Measurements from ENCODE around the gene PIK3AP1. TPM values are rescaled to one million over a fixed set of nuclear protein-coding genes. Genes with fewer than 3 reads are reported as not detected.

PIK3AP1 gene
- total and polyA plus RNA-seq, 2 experiments from 2014 or later: not detected

DNA sequence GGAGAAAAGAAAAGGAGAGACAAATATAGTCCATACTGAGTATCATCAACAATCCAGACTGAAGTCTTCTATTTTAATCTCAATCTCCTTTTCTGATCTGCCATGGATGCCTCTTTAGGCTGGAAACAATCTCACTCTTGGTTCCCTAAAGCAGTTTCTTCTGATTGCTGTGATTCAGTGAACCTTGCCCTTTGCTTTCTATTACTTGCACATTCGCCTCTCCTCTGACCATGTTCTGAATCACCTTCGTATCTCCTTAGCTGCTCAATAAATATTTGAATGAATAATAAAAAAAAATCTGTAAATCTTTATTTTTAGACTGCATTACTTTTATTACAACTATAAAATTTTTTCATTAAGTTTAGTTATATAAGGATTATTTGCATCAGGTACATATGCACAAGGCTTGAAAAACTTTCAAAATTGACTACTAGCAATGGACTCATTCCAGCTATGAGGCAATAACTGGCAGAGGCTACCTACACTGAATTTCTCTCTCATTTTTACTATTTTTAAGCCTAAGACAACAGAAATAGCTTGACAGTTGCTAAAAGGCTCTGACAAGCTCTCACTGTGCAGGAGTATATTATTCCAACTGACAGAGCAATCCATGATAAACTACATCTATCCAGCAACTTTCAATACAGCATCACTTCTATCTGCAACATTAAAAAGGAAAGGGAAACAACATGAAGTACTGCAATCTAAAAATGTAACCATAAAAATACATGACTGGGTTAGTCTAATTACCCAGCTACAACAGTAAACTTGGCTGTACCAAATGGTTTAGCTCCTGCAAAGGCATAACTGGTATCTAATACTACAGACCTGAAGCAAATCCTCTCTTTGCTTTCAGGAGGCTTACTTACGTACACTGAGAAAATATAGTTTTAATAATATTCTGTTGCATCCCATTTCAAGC is 159.1 kb downstream of the PIK3AP1 start:
- Histone ChIP-seq H3K79me2 (ENCODE audit: insufficient read depth) (peaks cover 95% of the 10 kb centered on the region), H3K27ac (peak overlapping the region; percentile 41), H3K4me3 (no peak overlapping the region), H3K4me1 (ENCODE audit: insufficient read depth) (peaks cover 27% of the 10 kb centered on the region), H3K9ac (no peak overlapping the region), H3K4me2 (ENCODE audit: unreplicated experiment) (no peak overlapping the region), H3K9me2 (ENCODE audit: insufficient read depth) (no peaks in the 10 kb centered on the region), H2AFZ (no peak overlapping the region), H3K36me3 (ENCODE audit: low read depth) (peaks cover 50% of the 10 kb centered on the region), H3F3A (ENCODE audit: insufficient read depth) (peaks cover 47% of the 10 kb centered on the region), H3K9me3 (ENCODE audit: low read depth) (no peaks in the 10 kb centered on the region), H4K20me1 (ENCODE audit: insufficient read depth) (peaks cover 26% of the 10 kb centered on the region), H3K27me3 (replicated peaks; ENCODE audit: insufficient read depth) (no peaks in the 10 kb centered on the region)
- peak; percentile 62 for DNase-seq
- in situ Hi-C loops (cut with MboI): no loop called here
- TF ChIP-seq EZH2 (IDR thresholded peaks at IDR 0.05; ENCODE audit: insufficient read depth, poor library complexity, severe bottlenecking) (no peak), EZH2phosphoT487 (IDR thresholded peaks at IDR 0.05; ENCODE audit: insufficient read depth, low read depth) (no peak)
- WGBS, 2 experiments (ENCODE audit: low coverage in 1 of 2, low lambda C conversion rate in 2 of 2, missing lambda C conversion rate in 2 of 2): 72 to 74% methylated on average over 3 of the region's 3 CpGs

DNA sequence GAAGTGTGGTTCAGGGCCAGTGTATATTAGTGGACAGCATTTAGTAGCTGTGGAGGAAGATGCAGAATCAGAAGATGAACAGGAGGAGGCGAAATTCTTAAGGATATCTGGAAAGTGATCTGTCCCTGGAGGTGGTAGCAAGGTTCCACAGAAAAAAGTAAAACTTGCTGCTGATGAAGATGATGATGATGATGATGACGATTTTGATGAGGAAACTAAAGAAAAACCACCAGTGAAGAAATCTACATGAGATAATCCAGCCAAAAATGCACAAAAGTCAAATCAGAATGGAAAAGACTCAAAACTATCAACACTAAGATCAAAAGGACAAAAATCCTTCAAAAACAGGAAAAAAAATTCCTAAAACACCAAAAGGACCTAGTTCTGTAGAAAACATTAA is 159.8 kb downstream of the PIK3AP1 start:
- no peak for DNase-seq
- peaks cover 52% of the 10 kb centered on the region for H3K36me3 ChIP-seq (ENCODE audit: low read depth)
- WGBS, 2 experiments (ENCODE audit: low coverage in 1 of 2, low lambda C conversion rate in 2 of 2, missing lambda C conversion rate in 2 of 2): 97 to 100% methylated on average over 2 of the region's 2 CpGs
- H3K9me2 ChIP-seq (ENCODE audit: insufficient read depth): no peaks in the 10 kb centered on the region
- no peak overlapping the region for H3K4me3 ChIP-seq
- no peaks in the 10 kb centered on the region for H3K9me3 ChIP-seq (ENCODE audit: low read depth)
- no peak overlapping the region for H2AFZ ChIP-seq
- H3K9ac ChIP-seq: no peak overlapping the region
- H3K27ac ChIP-seq: peak overlapping the region; percentile 41; the same call in 1 of the 2 replicates
- in situ Hi-C loops (cut with MboI): no loop called here
- H3K4me1 ChIP-seq (ENCODE audit: insufficient read depth): peaks cover 20% of the 10 kb centered on the region
- TF ChIP-seq EZH2 (IDR thresholded peaks at IDR 0.05; ENCODE audit: insufficient read depth, poor library complexity, severe bottlenecking): no peak
- TF ChIP-seq EZH2phosphoT487 (IDR thresholded peaks at IDR 0.05; ENCODE audit: insufficient read depth, low read depth): no peak
- peaks cover 40% of the 10 kb centered on the region for H3F3A ChIP-seq (ENCODE audit: insufficient read depth)
- no peaks in the 10 kb centered on the region for H3K27me3 ChIP-seq (replicated peaks; ENCODE audit: insufficient read depth)
- peaks cover 95% of the 10 kb centered on the region for H3K79me2 ChIP-seq (ENCODE audit: insufficient read depth)
- H3K4me2 ChIP-seq (ENCODE audit: unreplicated experiment): no peak overlapping the region
- H4K20me1 ChIP-seq (ENCODE audit: insufficient read depth): peaks cover 19% of the 10 kb centered on the region

- no peak for TF ChIP-seq EZH2 (IDR thresholded peaks at IDR 0.05; ENCODE audit: insufficient read depth, poor library complexity, severe bottlenecking)
- H3K4me3 ChIP-seq: no peak overlapping the region
- peaks cover 21% of the 10 kb centered on the region; the same call in 1 of the 2 replicates for H3F3A ChIP-seq (ENCODE audit: insufficient read depth)
- peaks cover 60% of the 10 kb centered on the region for H3K36me3 ChIP-seq (ENCODE audit: low read depth)
- H3K9ac ChIP-seq: no peak overlapping the region
- H3K9me3 ChIP-seq (ENCODE audit: low read depth): no peaks in the 10 kb centered on the region
- DNase-seq: peak; percentile 43
- H3K27me3 ChIP-seq (replicated peaks; ENCODE audit: insufficient read depth): no peaks in the 10 kb centered on the region
- peaks cover 6% of the 10 kb centered on the region; the same call in 1 of the 2 replicates for H3K4me1 ChIP-seq (ENCODE audit: insufficient read depth)
- in situ Hi-C loops (cut with MboI): no loop called here
- no peak overlapping the region for H3K27ac ChIP-seq
- H3K79me2 ChIP-seq (ENCODE audit: insufficient read depth): peaks cover 91% of the 10 kb centered on the region
- no peak overlapping the region for H2AFZ ChIP-seq
- H4K20me1 ChIP-seq (ENCODE audit: insufficient read depth): no peaks in the 10 kb centered on the region
- WGBS, 2 experiments (ENCODE audit: low coverage in 1 of 2, low lambda C conversion rate in 2 of 2, missing lambda C conversion rate in 2 of 2): 86 to 97% methylated on average over 1 of the region's 1 CpG
- H3K4me2 ChIP-seq (ENCODE audit: unreplicated experiment): no peak overlapping the region
- H3K9me2 ChIP-seq (ENCODE audit: insufficient read depth): no peaks in the 10 kb centered on the region
Measured at GRCh38 chr10:96556003-96556402, 164.3 kb downstream of the PIK3AP1 start.

GRCh38 chr10:96555330-96555729 is 165.0 kb downstream of the PIK3AP1 start:
- no peaks in the 10 kb centered on the region for H3K4me1 ChIP-seq (ENCODE audit: insufficient read depth)
- peaks cover 63% of the 10 kb centered on the region for H3K36me3 ChIP-seq (ENCODE audit: low read depth)
- H3K4me3 ChIP-seq: no peak overlapping the region
- DNase-seq: no peak
- no peaks in the 10 kb centered on the region for H3K9me3 ChIP-seq (ENCODE audit: low read depth)
- H3K27me3 ChIP-seq (replicated peaks; ENCODE audit: insufficient read depth): no peaks in the 10 kb centered on the region
- no peak overlapping the region for H3K4me2 ChIP-seq (ENCODE audit: unreplicated experiment)
- H4K20me1 ChIP-seq (ENCODE audit: insufficient read depth): no peaks in the 10 kb centered on the region
- in situ Hi-C loops (cut with MboI): no loop called here
- H3F3A ChIP-seq (ENCODE audit: insufficient read depth): peaks cover 15% of the 10 kb centered on the region; the same call in 1 of the 2 replicates
- H3K9me2 ChIP-seq (ENCODE audit: insufficient read depth): no peaks in the 10 kb centered on the region
- no peak overlapping the region for H3K27ac ChIP-seq
- no peak for TF ChIP-seq EZH2phosphoT487 (IDR thresholded peaks at IDR 0.05; ENCODE audit: insufficient read depth, low read depth)
- TF ChIP-seq EZH2 (IDR thresholded peaks at IDR 0.05; ENCODE audit: insufficient read depth, poor library complexity, severe bottlenecking): no peak
- no peak overlapping the region for H3K9ac ChIP-seq
- H3K79me2 ChIP-seq (ENCODE audit: insufficient read depth): peaks cover 94% of the 10 kb centered on the region
- no peak overlapping the region for H2AFZ ChIP-seq
- 81 to 87% methylated on average over 3 of the region's 3 CpGs for WGBS, 2 experiments (ENCODE audit: low coverage in 1 of 2, low lambda C conversion rate in 2 of 2, missing lambda C conversion rate in 2 of 2)
